ENCODE data around the gene CCSER1.

CCSER1 gene

DNA sequence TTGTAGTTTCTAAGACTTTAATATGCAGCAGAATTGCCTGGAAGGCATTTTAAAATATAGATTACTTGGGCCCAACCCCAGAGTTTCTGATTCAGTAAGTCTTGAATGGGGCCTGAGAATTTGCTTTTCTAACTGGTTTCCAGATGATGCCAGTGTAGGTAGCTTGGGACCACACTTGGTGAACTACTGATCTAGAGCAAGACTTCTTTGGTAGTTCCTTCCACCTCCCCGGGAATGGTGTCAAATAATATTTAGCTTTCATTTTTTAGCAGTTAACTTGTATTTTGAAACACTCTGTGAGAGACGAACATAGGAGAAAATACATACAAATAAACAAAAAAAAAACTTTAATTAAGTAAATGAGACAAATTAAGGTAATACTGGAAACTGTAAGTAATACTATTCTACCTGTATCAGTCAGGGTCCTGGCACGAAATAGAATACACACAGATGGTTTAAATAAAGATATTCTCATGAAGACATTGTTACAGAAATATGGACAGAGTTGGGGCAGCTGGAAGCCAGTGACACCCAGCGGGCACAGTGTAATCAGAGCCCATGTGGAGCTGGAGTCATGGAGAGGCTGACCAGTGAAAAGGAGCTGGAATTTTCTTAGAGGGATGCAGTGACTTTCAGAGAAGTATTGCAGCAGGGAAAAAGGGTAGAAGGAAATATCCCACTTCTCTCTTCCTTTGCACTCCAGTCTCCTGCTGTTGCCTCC lies 905.7 kb downstream of the CCSER1 start:
- no peaks in the 10 kb centered on the region for H3K79me2 ChIP-seq (ENCODE audit: insufficient read depth, low read length)
- H3K9me2 ChIP-seq (replicated peaks; ENCODE audit: insufficient read depth, low read length): no peaks in the 10 kb centered on the region
- H3K9me3 ChIP-seq (ENCODE audit: insufficient read depth, low read length): no peaks in the 10 kb centered on the region
- no peak overlapping the region for H3K27ac ChIP-seq (ENCODE audit: low read depth, low read length)
- H3K4me3 ChIP-seq (ENCODE audit: insufficient read depth, low read length, poor library complexity, severe bottlenecking): no peak overlapping the region
- no peaks in the 10 kb centered on the region for H3K27me3 ChIP-seq (ENCODE audit: low read length)
- H3K9ac ChIP-seq (ENCODE audit: low read length): no peak overlapping the region
- H3K36me3 ChIP-seq (ENCODE audit: low read length): no peaks in the 10 kb centered on the region
- no peak overlapping the region for H2AFZ ChIP-seq (ENCODE audit: low read depth, low read length, severe bottlenecking)
- no peak overlapping the region for H3K4me2 ChIP-seq (ENCODE audit: low read depth, low read length, poor library complexity, severe bottlenecking)
- no peaks in the 10 kb centered on the region for H4K20me1 ChIP-seq (ENCODE audit: low read depth, low read length)
- H3F3A ChIP-seq (ENCODE audit: insufficient read depth): no peaks in the 10 kb centered on the region
- no peak for TF ChIP-seq EZH2phosphoT487 (conservative IDR thresholded peaks at IDR 0.05; ENCODE audit: low read length)
- TF ChIP-seq, protein P1, sequence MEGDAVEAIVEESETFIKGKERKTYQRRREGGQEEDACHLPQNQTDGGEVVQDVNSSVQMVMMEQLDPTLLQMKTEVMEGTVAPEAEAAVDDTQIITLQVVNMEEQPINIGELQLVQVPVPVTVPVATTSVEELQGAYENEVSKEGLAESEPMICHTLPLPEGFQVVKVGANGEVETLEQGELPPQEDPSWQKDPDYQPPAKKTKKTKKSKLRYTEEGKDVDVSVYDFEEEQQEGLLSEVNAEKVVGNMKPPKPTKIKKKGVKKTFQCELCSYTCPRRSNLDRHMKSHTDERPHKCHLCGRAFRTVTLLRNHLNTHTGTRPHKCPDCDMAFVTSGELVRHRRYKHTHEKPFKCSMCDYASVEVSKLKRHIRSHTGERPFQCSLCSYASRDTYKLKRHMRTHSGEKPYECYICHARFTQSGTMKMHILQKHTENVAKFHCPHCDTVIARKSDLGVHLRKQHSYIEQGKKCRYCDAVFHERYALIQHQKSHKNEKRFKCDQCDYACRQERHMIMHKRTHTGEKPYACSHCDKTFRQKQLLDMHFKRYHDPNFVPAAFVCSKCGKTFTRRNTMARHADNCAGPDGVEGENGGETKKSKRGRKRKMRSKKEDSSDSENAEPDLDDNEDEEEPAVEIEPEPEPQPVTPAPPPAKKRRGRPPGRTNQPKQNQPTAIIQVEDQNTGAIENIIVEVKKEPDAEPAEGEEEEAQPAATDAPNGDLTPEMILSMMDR (IDR thresholded peaks at IDR 0.05; ENCODE audit: insufficient read depth, low read length, poor library complexity, severe bottlenecking): no peak

DNA sequence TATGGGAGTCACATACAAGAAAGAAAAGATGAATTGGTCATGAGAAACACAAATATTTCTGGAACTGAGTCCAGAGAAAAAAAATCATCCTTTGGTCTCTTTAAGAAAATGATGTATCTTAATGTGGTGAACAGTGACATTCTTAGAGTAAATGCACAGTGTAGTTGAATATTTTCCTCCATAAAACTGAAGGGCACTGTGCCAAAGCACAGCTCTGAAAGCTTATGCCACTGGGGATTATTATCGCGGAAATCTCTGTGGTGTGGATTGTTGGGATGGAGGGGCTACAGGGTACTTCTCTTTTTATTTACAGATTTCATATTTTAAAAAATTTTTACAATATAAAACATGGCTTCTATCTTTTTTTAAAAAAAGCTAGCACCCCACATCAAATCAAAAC lies 908.1 kb downstream of the CCSER1 start:
- H3F3A ChIP-seq (ENCODE audit: insufficient read depth): no peaks in the 10 kb centered on the region

GRCh38 chr4:91037951-91038350 lies 910.8 kb downstream of the CCSER1 start:
- H3K27ac ChIP-seq (ENCODE audit: low read depth, low read length): no peak overlapping the region
- H3K36me3 ChIP-seq (ENCODE audit: low read length): no peaks in the 10 kb centered on the region
- H3K9me3 ChIP-seq (ENCODE audit: insufficient read depth, low read length): no peaks in the 10 kb centered on the region
- H3K27me3 ChIP-seq (ENCODE audit: low read length): no peaks in the 10 kb centered on the region
- no peak overlapping the region for H2AFZ ChIP-seq (ENCODE audit: low read depth, low read length, severe bottlenecking)
- no peak overlapping the region for H3K9ac ChIP-seq (ENCODE audit: low read length)
- no peak overlapping the region for H3K4me2 ChIP-seq (ENCODE audit: low read depth, low read length, poor library complexity, severe bottlenecking)
- H3K79me2 ChIP-seq (ENCODE audit: insufficient read depth, low read length): no peaks in the 10 kb centered on the region
- TF ChIP-seq EZH2phosphoT487 (conservative IDR thresholded peaks at IDR 0.05; ENCODE audit: low read length): no peak
- TF ChIP-seq, protein P1 (IDR thresholded peaks at IDR 0.05; ENCODE audit: insufficient read depth, low read length, poor library complexity, severe bottlenecking): no peak
- no peaks in the 10 kb centered on the region for H4K20me1 ChIP-seq (ENCODE audit: low read depth, low read length)
- H3K4me3 ChIP-seq (ENCODE audit: insufficient read depth, low read length, poor library complexity, severe bottlenecking): no peak overlapping the region
- no peaks in the 10 kb centered on the region for H3F3A ChIP-seq (ENCODE audit: insufficient read depth)
- H3K9me2 ChIP-seq (replicated peaks; ENCODE audit: insufficient read depth, low read length): no peaks in the 10 kb centered on the region

More for the DNA sequence above, 908.1 kb downstream of the CCSER1 start:
- H2AFZ ChIP-seq (ENCODE audit: low read depth, low read length, severe bottlenecking): no peak overlapping the region
- H3K9me3 ChIP-seq (ENCODE audit: insufficient read depth, low read length): no peaks in the 10 kb centered on the region
- no peaks in the 10 kb centered on the region for H4K20me1 ChIP-seq (ENCODE audit: low read depth, low read length)
- no peak for TF ChIP-seq EZH2phosphoT487 (conservative IDR thresholded peaks at IDR 0.05; ENCODE audit: low read length)
- TF ChIP-seq, protein P1 (IDR thresholded peaks at IDR 0.05; ENCODE audit: insufficient read depth, low read length, poor library complexity, severe bottlenecking): no peak
- H3K27me3 ChIP-seq (ENCODE audit: low read length): no peaks in the 10 kb centered on the region
- H3K9me2 ChIP-seq (replicated peaks; ENCODE audit: insufficient read depth, low read length): no peaks in the 10 kb centered on the region
- no peak overlapping the region for H3K4me3 ChIP-seq (ENCODE audit: insufficient read depth, low read length, poor library complexity, severe bottlenecking)
- no peaks in the 10 kb centered on the region for H3K79me2 ChIP-seq (ENCODE audit: insufficient read depth, low read length)
- H3K36me3 ChIP-seq (ENCODE audit: low read length): no peaks in the 10 kb centered on the region
- H3K27ac ChIP-seq (ENCODE audit: low read depth, low read length): no peak overlapping the region
- H3K9ac ChIP-seq (ENCODE audit: low read length): no peak overlapping the region
- no peak overlapping the region for H3K4me2 ChIP-seq (ENCODE audit: low read depth, low read length, poor library complexity, severe bottlenecking)

Measured in SU-DHL-6 (cell line).